PC-3 (cell line): ENCODE data around the gene MAPK8IP1.

Source experiments
- EZH2 ChIP-seq: fragments of 300-600 bp; sonication (generic); IDR thresholded peaks from one replicate; pipeline ENCODE4 v1.6.1; 2017; ENCODE audit warnings: antibody characterized with exemption, mild to moderate bottlenecking, low read length; ENCODE audit not compliant: unreplicated experiment
- TF ChIP-seq, protein P1 (sequence below): fragments of 300-600 bp; sonication (generic); conservative IDR thresholded peaks from 2 replicates; pipeline ENCODE4 v1.5.1; 2017; ENCODE audit warnings: antibody characterized with exemption, low read depth, mild to moderate bottlenecking, low read length

- TF ChIP-seq, protein P1, sequence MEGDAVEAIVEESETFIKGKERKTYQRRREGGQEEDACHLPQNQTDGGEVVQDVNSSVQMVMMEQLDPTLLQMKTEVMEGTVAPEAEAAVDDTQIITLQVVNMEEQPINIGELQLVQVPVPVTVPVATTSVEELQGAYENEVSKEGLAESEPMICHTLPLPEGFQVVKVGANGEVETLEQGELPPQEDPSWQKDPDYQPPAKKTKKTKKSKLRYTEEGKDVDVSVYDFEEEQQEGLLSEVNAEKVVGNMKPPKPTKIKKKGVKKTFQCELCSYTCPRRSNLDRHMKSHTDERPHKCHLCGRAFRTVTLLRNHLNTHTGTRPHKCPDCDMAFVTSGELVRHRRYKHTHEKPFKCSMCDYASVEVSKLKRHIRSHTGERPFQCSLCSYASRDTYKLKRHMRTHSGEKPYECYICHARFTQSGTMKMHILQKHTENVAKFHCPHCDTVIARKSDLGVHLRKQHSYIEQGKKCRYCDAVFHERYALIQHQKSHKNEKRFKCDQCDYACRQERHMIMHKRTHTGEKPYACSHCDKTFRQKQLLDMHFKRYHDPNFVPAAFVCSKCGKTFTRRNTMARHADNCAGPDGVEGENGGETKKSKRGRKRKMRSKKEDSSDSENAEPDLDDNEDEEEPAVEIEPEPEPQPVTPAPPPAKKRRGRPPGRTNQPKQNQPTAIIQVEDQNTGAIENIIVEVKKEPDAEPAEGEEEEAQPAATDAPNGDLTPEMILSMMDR: no peak
- TF ChIP-seq EZH2: no peak
Measured at GRCh38 chr11:45844822-45845578, 40.5 kb upstream of the MAPK8IP1 start.
